Left cardiac atrium (tissue), 4 donors: ENCODE results near the gene CCT3. TPM values are rescaled to one million over a fixed set of nuclear protein-coding genes. Genes with fewer than 3 reads are reported as not detected.

Experiments
- ATAC-seq, 2 donors: fragments of 200-7000 bp; cut with Tn5 transposase; one replicate each; pipeline ENCODE4 v1.9.1; 2020; ENCODE audit warnings: mild to moderate bottlenecking in 2 of 2, moderate library complexity in 2 of 2
- DNase-seq: peaks from one replicate; pipeline ENCODE4 v3.0.0-alpha.2; 2020
- intact Hi-C, 2 donors: fragments of 100-400 bp; cut with DNase I; formaldehyde crosslinking; loops; one replicate each; pipeline versions ENCODE4 v1.14.1 to v1.15.1; 2022 to 2023
- total RNA-seq, 2 donors: library from RNA; stranded (reverse); fragmentation: NEBNext Ultra II Directional; extraction: Animal tissue kit (Norgen Biotek cat#: 25700); gene quantifications; one replicate each; pipeline ENCODE4 v1.2.1, GENCODE V29; 2021
- donor health status: DM: no; HTN: yes; CAD: no.
- donor health status: DM: no; HTN: yes; CAD: no; lungs with severe emphysema.
- donor health status: DM: yes; HTN: yes; CAD: no.
- donor health status: Dilated cardiomyopathy.

The CCT3 gene
- total RNA-seq, 2 donors from 2014 or later = 125 to 128 TPM

DNA sequence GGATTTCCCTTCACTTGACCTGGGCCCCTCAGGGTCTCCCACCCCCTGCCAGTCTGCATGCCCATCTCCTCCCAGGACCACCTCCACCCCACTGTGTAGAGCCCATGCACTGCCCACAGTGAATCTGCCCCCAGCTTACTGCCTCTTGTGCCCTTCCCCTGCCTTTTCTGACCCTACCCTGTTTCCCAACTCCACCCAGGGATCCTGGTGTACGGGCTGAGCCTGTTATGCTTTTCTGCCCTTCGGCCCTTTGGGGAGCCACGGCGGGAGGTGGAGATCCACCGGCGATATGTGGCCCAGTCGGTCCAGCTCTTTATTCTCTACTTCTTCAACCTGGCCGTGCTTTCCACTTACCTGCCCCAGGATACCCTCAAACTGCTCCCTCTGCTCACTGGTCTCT lies 52.0 kb downstream of the CCT3 start:
- ATAC-seq (no peak), DNase-seq (no peak)
- intact Hi-C loops = no loop called here

- no peak for DNase-seq
- ATAC-seq = no peak
- intact Hi-C loops = no loop called here
Observed at GRCh38 chr1:156285437-156285836, 52.7 kb downstream of the CCT3 start.

- ATAC-seq (no peak), DNase-seq (no peak)
- intact Hi-C loops = no loop called here
Observed at GRCh38 chr1:156284757-156285156, 53.3 kb downstream of the CCT3 start.

DNA sequence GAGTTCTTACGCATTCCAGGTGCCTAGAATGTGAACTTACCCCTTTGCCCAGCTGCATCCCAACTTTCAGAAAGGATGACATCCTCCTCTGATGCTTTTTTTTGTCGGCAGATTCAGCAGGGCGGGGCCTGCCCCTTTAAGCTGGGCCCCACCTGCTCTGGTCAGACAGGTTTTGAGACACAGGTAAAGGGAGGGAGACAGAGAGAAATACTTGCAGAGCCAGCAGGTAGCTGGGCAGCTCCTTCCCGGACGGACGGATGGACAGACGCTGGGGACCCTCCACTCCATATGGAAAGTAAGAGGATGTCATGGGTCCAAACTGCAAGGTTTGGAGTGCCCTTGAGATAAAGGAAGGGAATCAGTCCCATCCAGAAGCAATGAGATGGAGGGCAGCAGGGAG lies 54.0 kb downstream of the CCT3 start, which contains the start of gene TMEM79:
Gene TMEM79 (plus strand): TSS at position 214 of the 400 bp plus-strand sequence. CDS start 902 bp downstream, outside the sequence.
- ATAC-seq (no peak), DNase-seq (no peak)
- intact Hi-C loops = no loop called here

DNA sequence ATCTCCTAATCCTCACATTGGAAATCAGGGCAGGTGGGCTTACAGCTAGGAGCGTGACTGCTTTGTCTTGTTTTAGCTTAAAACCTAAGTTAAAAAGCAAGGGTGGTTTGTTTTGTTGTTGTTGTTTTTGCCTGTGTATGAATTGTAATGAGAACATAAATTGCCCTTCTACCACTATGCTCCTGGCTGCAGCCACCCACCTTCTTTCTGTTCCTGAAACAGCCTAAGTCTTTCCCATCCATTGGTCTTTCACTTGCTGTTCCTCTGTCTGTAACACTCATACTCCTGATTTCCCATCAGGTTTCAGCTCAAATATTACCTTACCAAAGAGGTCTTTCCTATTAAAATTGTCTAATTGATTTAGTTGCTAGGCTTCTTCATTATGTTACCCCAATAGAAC lies 54.6 kb downstream of the CCT3 start:
- ATAC-seq (no peak), DNase-seq (no peak)
- intact Hi-C loops = no loop called here

DNA sequence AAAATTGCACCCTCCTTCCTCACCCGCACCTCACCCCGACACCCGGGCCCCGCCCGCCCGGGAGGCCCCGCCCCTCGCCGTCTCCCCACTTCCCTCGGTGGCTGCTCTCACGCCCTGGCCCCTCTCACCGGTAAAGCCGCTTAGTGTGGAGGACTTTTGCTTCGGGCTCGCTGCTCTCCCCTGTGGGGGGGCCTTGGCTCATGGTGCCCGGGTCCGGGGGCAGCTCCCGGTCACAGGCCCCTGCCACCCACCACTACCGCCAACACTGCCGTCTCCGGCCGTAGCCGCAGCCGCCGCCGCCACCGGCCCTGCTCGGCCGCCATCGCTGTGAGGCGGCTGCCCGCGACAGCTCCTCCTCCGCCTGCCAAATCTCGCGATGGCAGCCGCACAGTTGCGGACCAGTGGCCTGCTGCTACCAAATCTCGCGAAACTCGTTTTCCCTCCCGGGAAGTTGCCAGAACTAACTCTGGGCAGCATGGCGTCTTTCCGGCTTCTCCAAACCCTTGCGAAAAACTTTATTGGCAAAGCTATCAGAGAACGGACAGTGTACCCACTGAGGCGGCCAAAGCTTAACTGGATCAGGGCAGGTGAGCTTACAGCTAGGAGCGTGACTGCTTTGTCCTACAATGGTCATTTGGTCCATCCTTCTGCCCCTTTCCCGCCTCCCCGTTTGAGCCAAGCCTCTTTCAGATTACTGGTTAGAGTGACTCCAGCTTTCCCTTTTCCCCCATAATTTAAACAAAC lies 55.4 kb downstream of the CCT3 start, which contains the start of gene SMG5:
Gene SMG5 (minus strand): TSS at position 347 of the 744 bp plus-strand sequence. CDS start 145 bp downstream, at position 202.
- intact Hi-C loops = no loop called here
- DNase-seq = peak; percentile 97
- ATAC-seq = peak; percentile 93 to 95

DNA sequence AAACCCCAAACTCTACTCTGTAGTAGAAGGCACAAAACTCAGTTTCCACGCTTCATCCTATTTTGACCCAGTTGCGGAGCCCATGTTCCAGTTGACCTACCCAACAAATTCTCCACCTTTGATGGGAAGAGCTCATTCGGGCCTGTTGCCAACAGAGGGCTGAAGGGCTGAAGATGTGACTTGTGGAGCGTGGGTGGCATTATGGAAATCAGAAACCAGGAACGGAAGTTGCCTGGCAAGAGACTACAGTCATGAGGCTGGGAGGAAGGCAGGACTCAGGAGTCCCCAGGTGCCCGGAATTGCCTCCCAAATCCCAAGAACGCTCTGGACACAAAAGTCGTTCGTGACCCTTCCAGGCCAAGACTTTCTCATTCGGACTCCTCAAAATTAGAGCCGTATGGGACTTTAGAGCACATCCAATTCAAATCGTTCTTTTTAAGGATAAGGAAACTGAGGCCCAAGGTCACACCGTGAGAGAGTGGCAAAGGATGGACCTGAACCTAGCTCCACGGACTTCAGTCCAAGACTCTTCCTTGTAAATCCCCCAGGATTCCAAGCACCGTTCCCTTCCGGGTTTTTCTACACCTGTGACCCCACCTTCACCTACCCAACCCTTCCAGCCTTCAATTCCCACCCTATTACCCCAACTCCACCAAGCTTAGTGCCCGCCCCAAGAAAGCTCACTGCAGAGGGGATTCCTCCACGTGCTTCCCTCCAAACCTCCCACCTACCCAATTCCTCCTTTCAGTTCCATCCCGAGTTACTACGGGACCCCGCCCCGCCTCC lies 56.2 kb downstream of the CCT3 start:
- DNase-seq = peak; percentile 42
- intact Hi-C loops = no loop called here
- ATAC-seq = peak; percentile 0 to 13

DNA sequence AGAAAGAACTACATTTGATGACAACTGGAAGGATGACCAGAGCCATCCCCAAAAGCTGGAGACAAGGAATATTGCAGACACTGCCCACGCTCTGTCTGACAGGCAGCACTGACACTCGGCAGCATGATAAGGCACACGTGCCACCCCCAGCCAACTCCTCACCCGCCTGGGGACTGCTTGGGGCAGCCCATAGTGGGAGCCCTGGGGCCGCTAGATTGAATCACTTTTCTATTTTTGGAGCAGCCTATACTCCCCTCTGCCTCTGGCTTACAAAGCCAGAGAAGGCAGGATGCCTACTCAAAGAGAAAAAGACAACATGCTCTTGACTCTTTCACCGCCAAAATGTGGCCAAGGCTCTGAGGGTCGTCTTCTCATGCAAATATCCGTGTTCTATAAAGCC lies 56.8 kb downstream of the CCT3 start:
- ATAC-seq (peak; percentile 72 to 84), DNase-seq (peak; percentile 74)
- intact Hi-C loops = no loop called here

- intact Hi-C loops = no loop called here
- DNase-seq = no peak
- ATAC-seq = no peak
Observed at GRCh38 chr1:156279837-156280236, 58.3 kb downstream of the CCT3 start.

DNA sequence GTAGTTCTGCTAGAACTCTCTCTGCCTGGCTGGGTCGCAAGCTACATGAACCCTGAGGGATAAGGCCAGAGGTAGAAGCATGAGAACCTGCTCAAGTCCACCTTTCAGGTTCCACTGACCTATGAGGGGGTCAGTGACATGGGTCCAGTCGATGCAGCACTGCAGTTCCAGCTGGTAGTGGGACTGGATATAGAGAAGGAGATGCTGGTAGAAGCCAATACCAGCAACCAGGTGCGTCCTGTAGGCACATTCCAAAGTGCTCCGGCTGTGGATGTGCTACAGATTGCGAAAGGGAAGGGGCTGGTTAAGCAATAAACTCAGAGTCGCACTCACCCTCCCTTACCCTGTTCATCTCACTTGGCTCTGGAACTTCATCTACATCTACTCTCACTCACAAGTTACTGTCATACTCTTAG lies 61.1 kb downstream of the CCT3 start:
- intact Hi-C loops = no loop called here
- DNase-seq = no peak
- no peak for ATAC-seq

DNA sequence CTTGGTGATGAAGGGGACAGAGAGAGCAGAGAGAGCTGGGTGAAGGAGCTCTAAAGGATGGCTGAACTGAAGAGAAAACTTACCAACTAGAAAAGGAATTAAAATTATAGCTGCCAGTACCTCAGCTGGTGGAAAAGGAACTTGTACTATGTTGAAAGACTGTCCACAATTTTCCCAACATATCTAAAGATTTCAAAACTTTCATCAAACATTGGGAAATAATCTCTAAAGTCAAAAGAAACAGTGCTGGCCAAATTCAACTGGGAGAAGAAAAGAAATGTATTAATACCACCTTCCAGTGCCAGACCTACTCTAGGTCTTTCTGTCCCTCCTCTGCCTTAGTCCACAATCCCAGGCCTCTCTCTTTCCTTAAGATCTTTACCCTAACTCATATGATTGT lies 61.6 kb downstream of the CCT3 start:
- DNase-seq (no peak), ATAC-seq (no peak)
- intact Hi-C loops = no loop called here

DNA sequence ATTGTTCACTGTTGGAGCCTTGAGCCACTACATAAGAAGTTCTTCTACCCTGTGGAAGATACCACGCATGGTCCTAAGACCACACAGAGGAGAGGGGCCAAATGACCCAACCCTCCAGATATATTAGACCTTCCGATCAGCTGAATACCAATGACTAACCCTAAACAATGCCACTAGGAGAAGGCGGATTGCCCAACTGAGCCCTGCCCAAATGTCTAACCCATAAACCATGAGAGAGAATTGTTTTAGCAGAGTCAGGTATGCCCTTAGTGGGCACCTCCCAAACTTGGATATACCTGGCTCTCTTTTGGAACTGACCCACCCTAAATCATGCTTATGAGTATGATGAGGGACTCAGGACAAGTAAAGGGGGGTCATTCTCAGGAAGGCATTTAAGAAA lies 67.8 kb downstream of the CCT3 start:
- intact Hi-C loops = no loop called here
- no peak for DNase-seq
- ATAC-seq = no peak

- DNase-seq (no peak), ATAC-seq (no peak)
- intact Hi-C loops = no loop called here
Observed at GRCh38 chr1:156268336-156268735, 69.8 kb downstream of the CCT3 start.

DNA sequence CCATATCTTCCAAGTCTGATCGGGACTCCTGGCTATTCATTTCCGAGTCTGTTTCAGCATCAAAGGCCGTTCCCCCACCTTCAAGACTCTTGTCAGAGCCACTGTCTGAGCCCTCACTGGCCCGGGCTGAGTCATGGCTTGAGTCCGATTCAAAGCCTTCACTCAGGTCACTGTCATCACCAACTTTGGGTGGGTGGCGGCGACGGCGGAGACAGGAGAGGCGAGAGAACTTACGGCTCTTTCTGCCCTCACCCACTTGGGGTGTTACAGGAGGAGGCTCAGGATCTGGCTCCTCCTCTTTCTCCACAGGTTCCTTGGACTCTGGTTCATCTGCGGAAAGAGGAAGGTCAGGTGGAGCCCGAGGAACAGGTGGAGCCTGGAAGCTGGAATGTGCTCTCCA lies 72.0 kb downstream of the CCT3 start:
- DNase-seq = no peak
- ATAC-seq = peak in 1 of 2 donors; percentile 33
- intact Hi-C loops = no loop called here

DNA sequence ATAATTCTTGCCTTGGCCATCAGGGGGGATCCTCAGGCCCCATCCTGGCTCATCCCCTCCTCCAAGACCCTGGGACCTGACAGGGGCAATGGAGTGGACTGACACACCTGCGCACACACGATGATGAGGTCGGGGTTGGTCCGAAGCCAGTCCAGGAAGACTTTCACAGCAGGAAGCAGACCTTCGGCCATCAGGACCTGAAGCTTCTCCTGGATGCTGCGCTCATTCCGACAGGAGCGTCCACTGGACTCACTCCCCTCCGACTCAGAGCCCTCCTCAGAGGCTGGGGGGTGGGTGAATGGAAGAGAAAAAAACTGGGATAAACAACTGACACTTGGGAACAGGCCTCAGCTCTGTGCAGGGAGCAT lies 74.8 kb downstream of the CCT3 start:
- ATAC-seq = no peak
- DNase-seq = no peak
- intact Hi-C loops = no loop called here

GRCh38 chr1:156262461-156263287 lies 75.4 kb downstream of the CCT3 start:
- DNase-seq (no peak), ATAC-seq (peak in 1 of 2 donors; percentile 56)
- intact Hi-C loops = no loop called here

GRCh38 chr1:156260896-156261295 lies 77.2 kb downstream of the CCT3 start:
- intact Hi-C loops = no loop called here
- no peak for ATAC-seq
- no peak for DNase-seq

GRCh38 chr1:156259805-156260204 lies 78.3 kb downstream of the CCT3 start:
- ATAC-seq (no peak), DNase-seq (no peak)
- intact Hi-C loops = loop anchor here (10.0 kb wide), 2 partner anchors 55 to 65 kb away; no protein-coding TSS in a partner anchor
